Mucosa of stomach (tissue), 1 donor: ENCODE results near the gene EHMT1.
A peak's percentile ranks its signal among the peaks of the same experiment; 100 is the strongest.

Experiments used
- H3K27me3 ChIP-seq: one replicate; pipeline ENCODE4 v1.7.0; 2013; ENCODE audit warnings: mild to moderate bottlenecking, low read length; ENCODE audit not compliant: control insufficient read depth, insufficient read depth
- H3K36me3 ChIP-seq: one replicate; pipeline ENCODE4 v1.7.0; 2013; ENCODE audit warnings: low read length; ENCODE audit not compliant: control insufficient read depth, insufficient read depth
- H3K4me1 ChIP-seq: one replicate; pipeline ENCODE4 v1.7.0; 2013; ENCODE audit warnings: mild to moderate bottlenecking, low read length; ENCODE audit not compliant: control insufficient read depth, insufficient read depth
- H3K4me3 ChIP-seq: one replicate; pipeline ENCODE4 v1.7.0; 2013; ENCODE audit warnings: low read length
- H3K9ac ChIP-seq: one replicate; pipeline ENCODE4 v1.7.0; 2013; ENCODE audit warnings: mild to moderate bottlenecking, low read length, moderate library complexity
- H3K9me3 ChIP-seq: one replicate; pipeline ENCODE4 v1.7.0; 2013; ENCODE audit warnings: mild to moderate bottlenecking, low read length, moderate library complexity; ENCODE audit not compliant: control insufficient read depth
- donor health status: Pancreatic carcinoma.

The EHMT1 gene

GRCh38 chr9:137788561-137789294, 169.9 kb downstream of the EHMT1 start:
- H3K9ac ChIP-seq = peak overlapping the region; percentile 44
- no peaks in the 10 kb centered on the region for H3K27me3 ChIP-seq
- no peak overlapping the region for H3K4me3 ChIP-seq
- H3K4me1 ChIP-seq = peaks cover 53% of the 10 kb centered on the region
- peaks cover 9% of the 10 kb centered on the region for H3K36me3 ChIP-seq
- no peaks in the 10 kb centered on the region for H3K9me3 ChIP-seq

- no peaks in the 10 kb centered on the region for H3K9me3 ChIP-seq
- peaks cover 53% of the 10 kb centered on the region for H3K4me1 ChIP-seq
- peak overlapping the region; percentile 44 for H3K9ac ChIP-seq
- H3K36me3 ChIP-seq = peaks cover 9% of the 10 kb centered on the region
- H3K4me3 ChIP-seq = no peak overlapping the region
- H3K27me3 ChIP-seq = no peaks in the 10 kb centered on the region
Measured at GRCh38 chr9:137789295-137789895, 170.6 kb downstream of the EHMT1 start.

- peaks cover 8% of the 10 kb centered on the region for H3K36me3 ChIP-seq
- no peak overlapping the region for H3K4me3 ChIP-seq
- H3K27me3 ChIP-seq = no peaks in the 10 kb centered on the region
- H3K4me1 ChIP-seq = peaks cover 37% of the 10 kb centered on the region
- no peak overlapping the region for H3K9ac ChIP-seq
- H3K9me3 ChIP-seq = no peaks in the 10 kb centered on the region
Measured at GRCh38 chr9:137791947-137792346, 173.1 kb downstream of the EHMT1 start.

GRCh38 chr9:137793196-137793841, 174.5 kb downstream of the EHMT1 start:
- Histone ChIP-seq H3K9ac (no peak overlapping the region), H3K4me1 (peaks cover 23% of the 10 kb centered on the region), H3K27me3 (no peaks in the 10 kb centered on the region), H3K4me3 (no peak overlapping the region), H3K9me3 (no peaks in the 10 kb centered on the region), H3K36me3 (no peaks in the 10 kb centered on the region)

- Histone ChIP-seq H3K9me3 (no peaks in the 10 kb centered on the region), H3K4me3 (no peak overlapping the region), H3K9ac (no peak overlapping the region), H3K36me3 (no peaks in the 10 kb centered on the region), H3K27me3 (no peaks in the 10 kb centered on the region), H3K4me1 (peaks cover 8% of the 10 kb centered on the region)
Measured at GRCh38 chr9:137795156-137795666, 176.4 kb downstream of the EHMT1 start.

GRCh38 chr9:137797206-137798120, 178.7 kb downstream of the EHMT1 start:
- peaks cover 8% of the 10 kb centered on the region for H3K4me1 ChIP-seq
- H3K9ac ChIP-seq = no peak overlapping the region
- no peaks in the 10 kb centered on the region for H3K27me3 ChIP-seq
- H3K4me3 ChIP-seq = no peak overlapping the region
- no peaks in the 10 kb centered on the region for H3K9me3 ChIP-seq
- no peaks in the 10 kb centered on the region for H3K36me3 ChIP-seq

GRCh38 chr9:137798142-137798541, 179.3 kb downstream of the EHMT1 start:
- Histone ChIP-seq H3K36me3 (no peaks in the 10 kb centered on the region), H3K9me3 (no peaks in the 10 kb centered on the region), H3K4me1 (peaks cover 8% of the 10 kb centered on the region), H3K27me3 (no peaks in the 10 kb centered on the region), H3K4me3 (no peak overlapping the region), H3K9ac (no peak overlapping the region)

- Histone ChIP-seq H3K36me3 (no peaks in the 10 kb centered on the region), H3K9me3 (no peaks in the 10 kb centered on the region), H3K27me3 (no peaks in the 10 kb centered on the region), H3K4me3 (no peak overlapping the region), H3K9ac (no peak overlapping the region), H3K4me1 (peaks cover 8% of the 10 kb centered on the region)
Measured at GRCh38 chr9:137798901-137799629, 180.3 kb downstream of the EHMT1 start.

- Histone ChIP-seq H3K27me3 (no peaks in the 10 kb centered on the region), H3K4me3 (no peak overlapping the region), H3K9me3 (no peaks in the 10 kb centered on the region), H3K36me3 (no peaks in the 10 kb centered on the region), H3K9ac (no peak overlapping the region), H3K4me1 (peaks cover 8% of the 10 kb centered on the region)
Measured at GRCh38 chr9:137799630-137799983, 180.8 kb downstream of the EHMT1 start.

- H3K36me3 ChIP-seq = no peaks in the 10 kb centered on the region
- no peak overlapping the region for H3K9ac ChIP-seq
- no peak overlapping the region for H3K4me3 ChIP-seq
- H3K4me1 ChIP-seq = peaks cover under 1% of the 10 kb centered on the region
- no peaks in the 10 kb centered on the region for H3K27me3 ChIP-seq
- no peaks in the 10 kb centered on the region for H3K9me3 ChIP-seq
Measured at GRCh38 chr9:137800196-137801022, 181.6 kb downstream of the EHMT1 start.

- Histone ChIP-seq H3K9ac (no peak overlapping the region), H3K4me3 (no peak overlapping the region), H3K4me1 (no peaks in the 10 kb centered on the region), H3K27me3 (no peaks in the 10 kb centered on the region), H3K9me3 (no peaks in the 10 kb centered on the region), H3K36me3 (no peaks in the 10 kb centered on the region)
Measured at GRCh38 chr9:137801023-137801319, 182.2 kb downstream of the EHMT1 start.
